Measurements from ENCODE around the gene SCARF2. TPM values are rescaled to one million over a fixed set of nuclear protein-coding genes. Genes with fewer than 3 reads are reported as not detected.

The SCARF2 gene
- total and polyA plus RNA-seq, 2 donors (not counting 1 experiment from before 2014, with no cell fraction given), result 0.86 to 1.3 TPM

DNA sequence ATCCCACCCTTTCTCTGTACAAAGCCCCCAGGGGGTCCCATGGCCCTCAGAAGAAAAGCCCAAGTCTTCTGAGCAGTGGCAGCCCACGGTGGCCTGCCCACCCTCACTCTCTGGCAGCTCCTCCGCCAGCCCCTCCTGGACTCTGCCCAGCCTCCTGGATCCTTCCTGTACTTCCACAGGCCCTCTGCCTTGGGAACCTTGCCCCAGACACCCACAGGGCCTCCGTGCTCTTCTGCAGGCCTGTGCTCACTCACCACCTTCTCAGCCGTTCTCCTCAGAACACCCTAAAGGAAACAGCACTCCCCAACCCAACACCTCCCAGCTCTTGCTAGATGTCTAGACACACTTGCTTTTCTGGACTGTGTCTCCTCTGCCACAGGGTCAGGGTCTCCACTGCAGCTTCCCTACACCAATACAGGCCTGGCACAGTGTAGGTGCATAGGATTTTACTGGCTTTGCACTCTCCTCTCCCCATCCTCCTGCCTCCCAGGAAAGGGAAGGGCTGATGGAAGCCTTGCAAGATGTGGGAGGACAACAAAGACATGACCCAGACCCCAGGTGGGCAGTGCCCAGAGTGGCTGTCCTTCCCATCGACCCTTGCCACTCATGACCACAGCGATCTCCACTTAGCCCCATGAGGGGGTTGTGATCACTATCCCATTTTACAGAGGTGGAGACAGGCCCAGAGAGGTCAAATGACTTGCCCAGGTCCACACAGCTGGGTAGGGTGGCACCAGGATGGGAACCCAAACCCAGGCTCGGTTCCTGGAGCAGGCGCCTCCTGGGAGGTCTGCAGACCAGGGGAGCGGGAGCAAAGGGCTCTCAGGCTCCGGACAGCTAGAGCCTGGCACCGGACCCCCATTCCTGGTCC is 2.0 kb downstream of the SCARF2 start:
- no peaks in the 10 kb centered on the region for H3K79me2 ChIP-seq (ENCODE audit: control insufficient read depth, insufficient read depth, low read length)
- POLR2A ChIA-PET, result interaction anchor here (1.0 kb wide), 1 partner anchor 14 kb away, joined by 3 read pairs; no protein-coding TSS in a partner anchor
- H3K27ac ChIP-seq (ENCODE audit: low read length in 2 of 2), result no peak overlapping the region
- H3K4me1 ChIP-seq (ENCODE audit: control insufficient read depth in 2 of 2, insufficient read depth in 2 of 2, low read length in 2 of 2), result peaks cover 31 to 44% of the 10 kb centered on the region in 2 donors
- peaks cover 48% of the 10 kb centered on the region for H3K27me3 Mint-ChIP-seq
- WGBS (ENCODE audit: insufficient coverage), result 82% methylated on average over 11 of the region's 11 CpGs
- H3K36me3 ChIP-seq (replicated peaks in 1 of 2; ENCODE audit: control extremely low read depth in 1 of 2, control insufficient read depth in 1 of 2, extremely low read depth in 1 of 2, insufficient read depth in 2 of 2, low read length in 1 of 2), result no peaks in the 10 kb centered on the region
- TF ChIP-seq EZH2 (IDR thresholded peaks at IDR 0.05; ENCODE audit: borderline replicate concordance, insufficient read depth, low read depth, low read length, poor library complexity, severe bottlenecking) (no peak), CTCF (IDR thresholded peaks at IDR 0.05) (no peak)
- ATAC-seq (ENCODE audit: low read depth) (no peak), DNase-seq (no peak)
- intact Hi-C loops (cut with micrococcal nuclease), result no loop called here
- peaks cover 0 to 30% (median 0%) of the 10 kb centered on the region in 3 donors for H3K9me3 ChIP-seq (ENCODE audit: control extremely low read depth in 1 of 3, control insufficient read depth in 2 of 3, insufficient read depth in 1 of 3, low read length in 2 of 3)
- peak overlapping the region; percentile 42 for H2AFZ ChIP-seq (ENCODE audit: insufficient read depth, low read depth, low read length, poor library complexity, severe bottlenecking)
- H3K4me3 Mint-ChIP-seq, result peak overlapping the region; percentile 53
- no peaks in the 10 kb centered on the region for H3K9me3 Mint-ChIP-seq (ENCODE audit: insufficient read depth)
- peak overlapping the region in 1 of 5 experiments; percentile 41 for H3K4me3 ChIP-seq (ENCODE audit: control extremely low read depth in 1 of 5, extremely low read depth in 1 of 5, insufficient read depth in 1 of 5, low read depth in 2 of 5, low read length in 4 of 5)
- CTCF ChIA-PET, result interaction anchor here (0.8 to 2.1 kb wide), 4 partner anchors 9 to 28 kb away, joined by 3 to 7 read pairs (median 3); no protein-coding TSS in a partner anchor
- H3K4me2 ChIP-seq (replicated peaks; ENCODE audit: low read depth, low read length, poor library complexity, severe bottlenecking), result peak overlapping the region; percentile 87
- peak overlapping the region; percentile 53 for H3K9ac ChIP-seq (ENCODE audit: low read length)
- H3K27ac Mint-ChIP-seq, result no peak overlapping the region
- peaks cover 31% of the 10 kb centered on the region for H3K4me1 Mint-ChIP-seq
- peaks cover 0 to 78% (median 35%) of the 10 kb centered on the region in 4 experiments for H3K27me3 ChIP-seq (replicated peaks in 1 of 4; ENCODE audit: control extremely low read depth in 1 of 4, control insufficient read depth in 3 of 4, insufficient read depth in 4 of 4, low read length in 3 of 4)
- peaks cover 19% of the 10 kb centered on the region for H4K20me1 ChIP-seq (ENCODE audit: control insufficient read depth, insufficient read depth, low read length, poor library complexity, severe bottlenecking)

DNA sequence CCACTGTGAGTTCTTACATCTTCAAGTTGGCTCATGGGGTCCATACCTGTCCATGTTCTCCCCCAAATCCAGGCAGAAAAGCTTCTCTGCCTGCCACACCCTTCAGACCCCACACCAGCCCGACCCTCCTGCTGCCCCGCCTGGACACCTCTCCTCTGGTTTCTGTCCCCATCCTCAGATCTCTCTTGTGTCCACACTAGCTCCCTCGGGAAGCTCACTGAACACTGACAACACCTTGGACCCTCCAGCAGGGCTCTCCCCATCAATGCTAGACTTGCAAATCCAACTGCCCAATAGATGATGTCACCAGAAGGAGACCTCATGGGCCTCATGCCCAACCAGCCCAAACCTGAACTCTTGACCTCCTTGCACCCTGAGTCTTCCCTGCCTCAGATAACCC is 2.9 kb downstream of the SCARF2 start:
- peaks cover 53% of the 10 kb centered on the region for H3K27me3 Mint-ChIP-seq

More for the DNA sequence above, 2.9 kb downstream of the SCARF2 start:
- H3K4me3 ChIP-seq (ENCODE audit: control extremely low read depth in 1 of 5, extremely low read depth in 1 of 5, insufficient read depth in 1 of 5, low read depth in 2 of 5, low read length in 4 of 5), result no peak overlapping the region
- no peak overlapping the region for H3K4me2 ChIP-seq (replicated peaks; ENCODE audit: low read depth, low read length, poor library complexity, severe bottlenecking)
- peak overlapping the region; percentile 7 for H3K27ac Mint-ChIP-seq
- H3K9me3 Mint-ChIP-seq (ENCODE audit: insufficient read depth), result no peaks in the 10 kb centered on the region
- ATAC-seq (ENCODE audit: low read depth), result no peak
- H3K27ac ChIP-seq (ENCODE audit: low read length in 2 of 2), result no peak overlapping the region
- intact Hi-C loops (cut with micrococcal nuclease), result no loop called here
- peaks cover 40% of the 10 kb centered on the region for H3K4me1 Mint-ChIP-seq
- peaks cover 40 to 53% of the 10 kb centered on the region in 2 donors for H3K4me1 ChIP-seq (ENCODE audit: control insufficient read depth in 2 of 2, insufficient read depth in 2 of 2, low read length in 2 of 2)
- 94% methylated on average over 3 of the region's 3 CpGs for WGBS (ENCODE audit: insufficient coverage)
- H3K79me2 ChIP-seq (ENCODE audit: control insufficient read depth, insufficient read depth, low read length), result no peaks in the 10 kb centered on the region
- ChIA-PET CTCF (interaction anchor here (0.8 to 2.1 kb wide), 3 partner anchors 9 to 22 kb away, joined by 3 to 7 read pairs (median 3); no protein-coding TSS in a partner anchor), POLR2A (no interaction called here)
- no peaks in the 10 kb centered on the region for H3K36me3 ChIP-seq (replicated peaks in 1 of 2; ENCODE audit: control extremely low read depth in 1 of 2, control insufficient read depth in 1 of 2, extremely low read depth in 1 of 2, insufficient read depth in 2 of 2, low read length in 1 of 2)
- no peak for DNase-seq
- peaks cover 28% of the 10 kb centered on the region for H4K20me1 ChIP-seq (ENCODE audit: control insufficient read depth, insufficient read depth, low read length, poor library complexity, severe bottlenecking)
- no peak for TF ChIP-seq EZH2 (IDR thresholded peaks at IDR 0.05; ENCODE audit: borderline replicate concordance, insufficient read depth, low read depth, low read length, poor library complexity, severe bottlenecking)
- no peak for TF ChIP-seq CTCF (IDR thresholded peaks at IDR 0.05)
- peaks cover 0 to 37% (median 0%) of the 10 kb centered on the region in 3 donors for H3K9me3 ChIP-seq (ENCODE audit: control extremely low read depth in 1 of 3, control insufficient read depth in 2 of 3, insufficient read depth in 1 of 3, low read length in 2 of 3)
- no peak overlapping the region for H2AFZ ChIP-seq (ENCODE audit: insufficient read depth, low read depth, low read length, poor library complexity, severe bottlenecking)
- H3K9ac ChIP-seq (ENCODE audit: low read length), result no peak overlapping the region
- H3K4me3 Mint-ChIP-seq, result peak overlapping the region; percentile 52
- H3K27me3 ChIP-seq (replicated peaks in 1 of 4; ENCODE audit: control extremely low read depth in 1 of 4, control insufficient read depth in 3 of 4, insufficient read depth in 4 of 4, low read length in 3 of 4), result peaks cover 0 to 87% (median 40%) of the 10 kb centered on the region in 4 experiments

Measured in B cell (primary cell).